IPS DF 4.7 (cell line): ENCODE results near the gene NSMCE1.

Source experiments
- DNase-seq: peaks from one replicate; pipeline ENCODE4 v3.0.0-alpha.2; 2013; ENCODE audit warnings: low spot score; ENCODE audit errors: extremely low read depth

Gene NSMCE1

DNA sequence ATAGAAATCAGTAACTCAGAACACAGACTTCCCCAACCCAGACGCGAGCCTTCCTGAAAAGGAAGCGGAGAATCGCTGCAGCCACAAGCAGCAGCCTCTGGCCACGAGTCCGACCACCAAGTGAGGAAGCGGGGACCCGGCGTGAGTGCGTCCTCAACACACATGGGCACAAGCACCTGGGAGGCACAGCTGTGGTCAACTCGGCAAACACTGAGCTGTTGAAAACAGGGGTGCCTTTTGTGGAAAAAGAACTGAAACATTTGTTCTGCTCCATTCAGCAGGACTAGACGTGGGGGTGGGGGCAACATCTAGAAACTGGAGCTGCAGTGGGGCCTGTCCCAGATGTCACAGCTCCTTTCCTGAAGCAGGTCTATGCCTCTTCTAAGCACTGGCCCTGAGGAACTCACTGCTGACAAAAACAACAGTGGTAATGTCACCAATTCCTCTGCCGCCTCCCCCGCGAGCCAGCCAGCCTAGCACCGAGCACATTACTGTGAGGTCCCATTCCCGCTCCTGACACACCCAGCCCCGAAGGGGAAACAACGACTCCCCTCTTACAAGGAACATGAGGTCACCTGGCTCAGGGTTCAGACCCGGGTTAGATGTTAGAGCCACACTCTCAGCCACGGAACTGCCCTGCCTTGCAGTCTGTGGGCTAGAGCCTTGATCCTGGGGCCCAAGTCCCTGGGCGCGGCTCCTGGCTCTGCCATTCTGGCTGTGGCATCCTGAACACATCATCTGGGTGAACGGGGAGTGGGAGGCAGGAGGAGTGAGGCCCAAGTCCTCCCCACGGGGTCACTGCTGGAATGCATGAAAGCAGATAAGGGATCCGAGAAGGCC lies 36.3 kb downstream of the NSMCE1 start:
- no peak for DNase-seq

DNA sequence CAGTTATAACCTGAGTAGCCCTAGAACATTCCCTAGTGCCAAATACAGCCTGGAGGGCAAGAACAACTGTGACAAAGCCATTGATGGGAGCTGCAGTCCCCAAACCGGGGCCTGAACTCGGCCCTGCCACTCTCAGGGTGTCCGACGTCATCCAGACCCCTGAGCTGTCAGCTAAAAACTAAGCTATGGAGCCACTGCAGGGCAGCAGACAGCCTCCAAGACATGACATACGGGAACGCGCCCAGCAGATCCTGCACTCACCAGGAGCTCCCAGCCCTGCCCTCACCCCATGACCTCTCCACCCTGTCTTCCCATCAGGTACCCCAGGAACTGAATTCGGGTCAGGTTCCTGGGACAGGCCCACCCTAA lies 36.9 kb downstream of the NSMCE1 start:
- DNase-seq = no peak

DNA sequence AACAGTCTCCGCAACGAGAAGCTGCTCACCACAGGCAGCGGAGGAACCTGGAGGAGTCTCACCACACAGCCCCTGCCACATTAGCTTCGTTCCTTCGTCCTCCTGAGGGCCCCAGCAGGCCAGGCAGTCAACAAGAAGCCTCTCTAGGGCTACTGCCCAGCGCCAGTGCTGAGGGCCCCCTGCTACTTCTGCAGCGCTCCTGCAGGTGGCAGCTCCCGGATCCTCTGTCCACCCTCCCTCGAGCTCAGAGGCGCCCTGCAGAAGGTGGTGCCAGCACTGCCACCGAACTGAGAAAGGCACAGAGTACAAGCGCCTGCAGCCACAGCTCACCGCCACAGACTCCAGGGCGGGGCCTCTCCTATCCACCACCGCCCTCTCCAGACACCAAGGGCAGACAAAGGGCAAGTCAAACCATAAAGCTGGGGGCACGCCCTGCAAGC lies 38.0 kb downstream of the NSMCE1 start:
- DNase-seq = no peak

GRCh38 chr16:27229891-27230470 lies 38.6 kb downstream of the NSMCE1 start:
- no peak for DNase-seq

DNA sequence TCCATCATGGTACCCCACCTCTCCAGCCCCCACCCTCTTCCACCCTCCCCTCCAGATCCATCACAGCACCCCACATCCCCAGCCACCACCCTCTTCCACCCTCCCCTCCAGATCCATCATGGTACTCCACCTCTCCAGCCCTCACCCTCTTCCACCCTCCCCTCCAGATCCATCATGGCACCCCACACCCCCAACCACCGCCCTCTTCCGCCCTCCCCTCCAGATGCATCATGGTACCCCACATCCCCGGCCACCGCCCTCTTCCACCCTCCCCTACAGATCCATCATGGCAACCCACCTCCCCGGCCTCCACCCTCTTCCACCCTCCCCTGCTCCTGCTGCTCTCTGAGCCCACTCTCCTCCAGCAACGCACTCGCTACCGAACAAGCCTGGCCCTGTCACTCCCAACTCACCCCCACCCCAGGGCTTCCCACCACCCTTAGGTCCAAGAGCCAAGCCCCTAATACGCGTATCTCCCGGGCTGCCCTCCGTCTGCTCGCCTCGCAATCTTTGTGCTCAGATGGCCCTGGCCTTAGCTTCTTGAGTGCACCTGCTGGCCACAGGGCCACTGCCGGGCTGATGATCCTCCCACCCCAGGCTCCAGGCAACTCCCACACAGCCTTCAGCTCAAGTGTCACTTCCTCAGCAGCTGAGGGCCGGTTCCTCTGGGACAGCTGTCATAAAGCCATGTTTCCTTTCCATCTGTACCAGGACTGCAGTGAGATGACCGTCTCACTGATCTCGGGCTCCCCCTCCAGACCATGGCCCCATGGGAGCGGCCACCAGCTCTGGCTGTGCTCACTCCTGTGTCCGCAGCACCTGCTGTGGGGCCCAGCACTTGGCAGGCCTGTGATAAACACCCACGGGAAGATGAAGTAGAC lies 39.7 kb downstream of the NSMCE1 start:
- DNase-seq = no peak

DNA sequence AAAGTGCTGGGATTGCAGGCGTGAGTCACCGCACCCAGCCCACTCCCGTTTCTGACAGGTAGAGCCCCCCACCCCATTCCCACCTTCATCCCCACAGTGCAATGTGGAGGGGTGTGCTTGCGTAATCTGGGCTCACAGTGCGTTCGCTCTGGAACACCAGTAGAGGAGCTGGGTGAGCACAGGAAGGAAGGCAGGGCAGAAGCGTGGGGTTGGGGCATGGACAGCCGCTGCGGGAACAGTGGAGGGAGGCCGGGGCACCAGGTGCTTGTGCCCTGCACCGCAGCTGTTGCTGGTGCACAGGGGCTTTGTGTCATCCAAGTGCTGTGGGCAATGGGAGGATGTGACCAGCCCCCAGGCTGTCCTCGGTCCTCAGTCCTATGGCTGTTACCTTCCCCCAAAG lies 40.5 kb downstream of the NSMCE1 start:
- DNase-seq = no peak

DNA sequence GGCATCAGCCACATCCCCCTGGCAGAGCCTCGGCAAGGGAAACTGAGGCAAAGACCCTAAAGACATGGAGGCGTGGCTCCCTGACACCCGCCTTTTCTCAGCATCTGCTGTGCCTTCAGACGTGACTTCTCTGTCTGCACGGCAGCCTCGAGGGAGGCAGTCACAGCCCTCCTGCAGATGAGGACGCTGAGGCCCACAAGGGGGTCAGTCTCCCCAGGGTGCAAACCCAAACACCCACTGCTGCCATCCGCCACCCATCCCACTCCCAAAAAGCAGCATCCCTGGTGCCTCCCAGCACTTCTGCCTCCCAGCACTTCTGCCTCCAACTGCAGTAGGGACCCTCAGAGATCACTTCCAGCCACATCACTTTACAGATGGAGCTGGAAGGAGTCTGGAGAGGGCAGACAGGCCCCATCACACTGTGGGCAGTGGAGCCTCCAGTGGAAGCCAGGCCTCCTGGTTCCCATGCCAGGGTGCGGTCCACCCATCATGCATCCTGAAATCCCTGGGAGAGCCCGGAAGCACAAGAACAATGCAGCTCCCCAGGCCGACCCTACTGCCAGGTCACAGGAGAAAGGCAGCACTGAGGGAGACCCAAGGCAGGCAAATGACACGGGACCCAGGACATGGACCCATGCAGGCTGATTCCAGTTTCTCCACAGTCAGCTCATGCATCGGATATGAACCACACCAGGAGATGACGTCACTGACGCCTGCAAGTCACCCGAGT lies 41.4 kb downstream of the NSMCE1 start:
- DNase-seq = no peak

GRCh38 chr16:27226476-27226875 lies 42.1 kb downstream of the NSMCE1 start:
- DNase-seq = no peak

- no peak for DNase-seq
These were observed 42.8 kb downstream of the NSMCE1 start for GRCh38 chr16:27225536-27226360.

DNA sequence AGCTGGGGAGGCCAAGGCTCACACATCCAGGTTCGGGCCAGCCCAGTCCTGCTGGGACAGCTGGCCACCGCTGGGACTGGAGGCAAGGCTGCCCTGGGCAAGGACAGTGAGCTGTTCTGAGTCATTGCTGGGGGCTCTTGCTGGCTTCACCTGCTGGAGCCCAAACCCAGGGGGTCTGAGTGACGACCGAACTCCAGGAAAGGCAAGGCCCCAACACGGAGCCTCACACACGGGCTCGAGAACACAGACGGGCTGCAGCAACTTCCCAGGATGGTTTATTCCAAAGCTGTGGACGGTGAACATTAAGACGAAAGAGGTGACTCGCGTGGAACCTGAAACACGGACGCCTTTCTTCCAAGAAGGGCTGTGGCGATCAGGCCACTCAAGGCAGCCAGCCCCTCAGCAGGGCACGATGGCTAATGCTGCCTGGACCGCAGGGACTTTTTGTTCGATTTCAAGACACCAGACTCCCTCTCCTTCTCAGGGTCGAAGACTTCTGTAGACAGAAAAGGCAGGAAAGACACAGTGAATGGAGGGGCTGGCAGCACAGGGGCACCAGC lies 43.8 kb downstream of the NSMCE1 start:
- DNase-seq = no peak

- no peak for DNase-seq
These were observed 44.3 kb downstream of the NSMCE1 start for GRCh38 chr16:27224271-27224737.

GRCh38 chr16:27223701-27224100 lies 44.9 kb downstream of the NSMCE1 start:
- DNase-seq = no peak

GRCh38 chr16:27223226-27223610 lies 45.4 kb downstream of the NSMCE1 start:
- no peak for DNase-seq

DNA sequence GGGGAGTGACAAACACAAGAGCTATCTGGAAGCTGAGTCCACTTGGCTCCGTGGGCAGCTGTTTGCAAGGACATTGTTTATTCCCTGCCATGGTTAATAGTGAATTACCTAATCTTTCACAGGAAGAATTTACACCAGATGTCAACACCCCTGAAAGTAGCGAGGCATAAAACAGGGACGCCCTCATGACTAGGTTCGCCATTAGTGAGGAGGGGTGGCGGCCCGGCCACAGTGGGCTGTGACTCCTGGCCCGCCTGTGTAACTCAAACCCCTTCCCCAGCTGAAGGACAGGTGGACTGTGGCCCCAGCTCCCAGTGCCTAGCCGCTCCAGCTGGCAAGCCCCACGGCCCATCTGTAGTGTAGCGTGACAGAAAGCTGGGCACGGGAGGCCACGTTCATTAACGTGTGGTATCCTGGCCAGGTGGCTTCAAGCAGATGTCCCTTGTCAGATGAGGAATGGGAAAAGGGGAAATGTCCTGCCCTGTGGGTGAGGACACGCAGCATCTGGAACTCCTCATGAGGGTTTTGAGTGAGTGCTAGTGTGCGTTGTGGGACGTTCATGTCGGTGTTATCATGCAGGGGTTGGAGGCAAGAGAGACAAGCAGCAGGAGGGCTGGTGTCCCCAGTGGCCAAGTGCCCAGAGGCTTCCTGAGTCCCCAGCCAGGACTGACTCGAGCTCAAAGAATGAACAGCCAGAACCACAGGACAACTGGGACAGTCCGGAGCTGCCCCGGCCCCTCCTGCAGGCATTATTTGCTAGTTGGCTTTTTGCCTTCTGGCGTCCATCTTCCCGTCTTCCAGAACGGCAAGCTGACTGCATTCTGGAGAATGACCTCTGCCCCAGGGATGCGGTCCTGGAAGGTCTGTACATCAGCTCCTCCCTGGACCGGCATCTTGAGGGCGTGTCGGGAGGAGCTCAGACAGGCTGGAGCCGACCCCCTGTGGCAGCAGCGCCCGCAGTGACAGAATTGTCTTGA lies 46.0 kb downstream of the NSMCE1 start:
- no peak for DNase-seq

GRCh38 chr16:27221576-27222248 lies 46.9 kb downstream of the NSMCE1 start:
- DNase-seq = no peak

- DNase-seq = no peak
These were observed 47.6 kb downstream of the NSMCE1 start for GRCh38 chr16:27220991-27221390.

- DNase-seq = no peak
These were observed 48.0 kb downstream of the NSMCE1 start for GRCh38 chr16:27220527-27220926.

DNA sequence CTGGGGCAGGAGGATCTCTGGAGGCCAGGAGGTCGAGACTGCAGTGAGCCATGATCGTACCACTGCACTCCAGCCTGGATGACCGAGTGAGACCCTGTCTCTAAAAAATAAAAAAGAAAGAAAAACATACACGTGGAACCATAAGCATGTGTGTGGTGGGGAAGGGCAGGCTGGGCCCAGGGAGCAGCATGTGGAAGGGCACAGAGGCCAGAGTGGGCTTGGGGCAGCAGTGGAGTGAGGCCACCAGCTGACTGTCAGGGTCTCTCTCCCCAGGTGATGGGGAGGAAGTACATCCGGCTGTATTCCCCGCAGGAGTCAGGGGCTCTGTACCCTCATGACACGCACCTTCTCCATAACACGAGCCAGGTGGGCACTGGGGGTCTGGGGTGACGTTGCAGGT lies 48.5 kb downstream of the NSMCE1 start:
- DNase-seq = no peak
